Left cardiac atrium (tissue), 4 donors: Measurements from ENCODE around the gene BDH1. TPM values are rescaled to one million over a fixed set of nuclear protein-coding genes. Genes with fewer than 3 reads are reported as not detected.
"Not testable (repeated sequence)": the region's sequence is repeated elsewhere in the genome, so short reads cannot be mapped to it uniquely, and the experiment has no call there.

Experiments
- ATAC-seq, 2 donors: fragments of 200-7000 bp; cut with Tn5 transposase; one replicate each; pipeline ENCODE4 v1.9.1; 2020; ENCODE audit warnings: mild to moderate bottlenecking in 2 of 2, moderate library complexity in 2 of 2
- DNase-seq: peaks from one replicate; pipeline ENCODE4 v3.0.0-alpha.2; 2020
- intact Hi-C, 2 donors: fragments of 100-400 bp; cut with DNase I; formaldehyde crosslinking; loops; one replicate each; pipeline versions ENCODE4 v1.14.1 to v1.15.1; 2022 to 2023
- total RNA-seq, 2 donors: library from RNA; stranded (reverse); fragmentation: NEBNext Ultra II Directional; extraction: Animal tissue kit (Norgen Biotek cat#: 25700); gene quantifications; one replicate each; pipeline ENCODE4 v1.2.1, GENCODE V29; 2021
- donor health status: DM: no; HTN: yes; CAD: no.
- donor health status: DM: no; HTN: yes; CAD: no; lungs with severe emphysema.
- donor health status: DM: yes; HTN: yes; CAD: no.
- donor health status: Dilated cardiomyopathy.

Gene BDH1
- total RNA-seq, 2 donors from 2014 or later = 29.9 to 31.4 TPM

GRCh38 chr3:197527569-197527968, 28.2 kb downstream of the BDH1 start:
- intact Hi-C loops = no loop called here
- DNase-seq (no peak), ATAC-seq (no peak)

GRCh38 chr3:197525706-197526105, 30.1 kb downstream of the BDH1 start:
- ATAC-seq = no peak
- intact Hi-C loops = no loop called here
- no peak for DNase-seq

GRCh38 chr3:197524128-197524527, 31.6 kb downstream of the BDH1 start:
- intact Hi-C loops = no loop called here
- DNase-seq (no peak), ATAC-seq (no peak)

- intact Hi-C loops = no loop called here
- ATAC-seq = no peak
- DNase-seq = no peak
These were observed 32.2 kb downstream of the BDH1 start for GRCh38 chr3:197523526-197523925.

GRCh38 chr3:197522881-197523441, 32.8 kb downstream of the BDH1 start:
- no peak for DNase-seq
- peak in 1 of 2 donors; percentile 57 for ATAC-seq
- intact Hi-C loops = no loop called here

GRCh38 chr3:197522183-197522715, 33.5 kb downstream of the BDH1 start:
- intact Hi-C loops = no loop called here
- DNase-seq (no peak), ATAC-seq (no peak)

GRCh38 chr3:197521277-197522182, 34.2 kb downstream of the BDH1 start:
- DNase-seq = no peak
- intact Hi-C loops = no loop called here
- ATAC-seq = peak in 1 of 2 donors; percentile 46

- intact Hi-C loops = no loop called here
- DNase-seq (no peak), ATAC-seq (no peak)
These were observed 35.2 kb downstream of the BDH1 start for GRCh38 chr3:197520311-197521276.

GRCh38 chr3:197519801-197520211, 36.0 kb downstream of the BDH1 start:
- intact Hi-C loops = loop anchor here (10.0 kb wide), 2 partner anchors 265 to 295 kb away; no protein-coding TSS in a partner anchor
- no peak for DNase-seq
- no peak for ATAC-seq

GRCh38 chr3:197518881-197519421, 36.8 kb downstream of the BDH1 start:
- intact Hi-C loops = loop anchor here (10.0 kb wide), 2 partner anchors 264 to 294 kb away; no protein-coding TSS in a partner anchor
- no peak for ATAC-seq

GRCh38 chr3:197517922-197518683, 37.7 kb downstream of the BDH1 start:
- not testable (repeated sequence) for ATAC-seq, DNase-seq
- intact Hi-C loops = loop anchor here (10.0 kb wide), 2 partner anchors 263 to 293 kb away; no protein-coding TSS in a partner anchor

More at GRCh38 chr3:197518881-197519421, 36.8 kb downstream of the BDH1 start:
- no peak for DNase-seq

GRCh38 chr3:197516890-197517606, 38.7 kb downstream of the BDH1 start:
- not testable (repeated sequence) for DNase-seq, ATAC-seq
- intact Hi-C loops = loop anchor here (10.0 kb wide), 2 partner anchors 262 to 292 kb away; no protein-coding TSS in a partner anchor

- no peak for DNase-seq
- ATAC-seq = no peak
- intact Hi-C loops = loop anchor here (10.0 kb wide), 2 partner anchors 262 to 292 kb away; no protein-coding TSS in a partner anchor
These were observed 39.3 kb downstream of the BDH1 start for GRCh38 chr3:197516517-197516889.

GRCh38 chr3:197514786-197515355, 40.9 kb downstream of the BDH1 start:
- intact Hi-C loops = loop anchor here (10.0 kb wide), 2 partner anchors 260 to 290 kb away; no protein-coding TSS in a partner anchor
- ATAC-seq (no peak), DNase-seq (no peak)

- DNase-seq = no peak
- no peak for ATAC-seq
- intact Hi-C loops = loop anchor here (10.0 kb wide), 2 partner anchors 259 to 289 kb away; no protein-coding TSS in a partner anchor
These were observed 41.6 kb downstream of the BDH1 start for GRCh38 chr3:197513953-197514785.
